ENCODE measurements around the gene CBARP. TPM values are rescaled to one million over a fixed set of nuclear protein-coding genes. Genes with fewer than 3 reads are reported as not detected.
"Not testable (repeated sequence)": the region's sequence is repeated elsewhere in the genome, so short reads cannot be mapped to it uniquely, and the experiment has no call there.

The CBARP gene
- total and polyA plus RNA-seq, 9 donors = 0.84 to 2.9 (median 1.8) TPM

DNA sequence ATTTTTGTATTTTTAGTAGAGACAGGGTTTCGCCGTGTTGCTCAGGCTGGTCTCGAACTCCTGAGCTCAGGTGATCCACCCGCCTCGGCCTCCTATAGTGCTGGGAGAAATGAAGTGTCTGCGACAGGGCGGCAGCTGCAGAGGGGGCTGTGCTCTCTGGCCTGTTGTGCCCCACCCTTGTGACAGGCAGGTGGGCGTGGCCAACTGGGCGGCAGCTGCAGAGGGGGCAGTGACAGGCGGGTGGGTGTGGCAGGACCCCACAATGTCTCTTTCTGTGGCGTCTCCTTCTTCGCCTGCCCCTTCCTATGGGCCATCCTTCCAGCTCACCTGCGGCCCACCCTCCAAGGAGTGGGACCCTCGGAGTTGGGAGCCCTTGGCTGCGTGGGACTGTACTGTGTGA, 20.4 kb downstream of the CBARP start:
- Histone ChIP-seq H3K27ac (ENCODE audit: low read length) (peak overlapping the region; percentile 87), H3K4me1 (ENCODE audit: control insufficient read depth, insufficient read depth, low read length) (peaks cover 86% of the 10 kb centered on the region), H3K9me3 (replicated peaks; ENCODE audit: control insufficient read depth, low read depth, low read length) (no peaks in the 10 kb centered on the region), H3K27me3 (ENCODE audit: control insufficient read depth, insufficient read depth, low read length) (no peaks in the 10 kb centered on the region), H3K36me3 (ENCODE audit: control insufficient read depth, insufficient read depth, low read length) (peaks cover 40% of the 10 kb centered on the region), H3K4me3 (ENCODE audit: low read length) (no peak overlapping the region)
- peak; percentile 80 for DNase-seq
- WGBS (ENCODE audit: insufficient coverage) = 68% methylated on average over 12 of the region's 15 CpGs

- Histone ChIP-seq H3K4me3 (ENCODE audit: low read length) (no peak overlapping the region), H3K27me3 (ENCODE audit: control insufficient read depth, insufficient read depth, low read length) (no peaks in the 10 kb centered on the region), H3K4me1 (ENCODE audit: control insufficient read depth, insufficient read depth, low read length) (peaks cover 86% of the 10 kb centered on the region), H3K36me3 (ENCODE audit: control insufficient read depth, insufficient read depth, low read length) (peaks cover 34% of the 10 kb centered on the region), H3K27ac (ENCODE audit: low read length) (peak overlapping the region; percentile 87), H3K9me3 (replicated peaks; ENCODE audit: control insufficient read depth, low read depth, low read length) (no peaks in the 10 kb centered on the region)
- 78% methylated on average over 9 of the region's 12 CpGs for WGBS (ENCODE audit: insufficient coverage)
- DNase-seq = no peak
Measured at GRCh38 chr19:1216756-1217155, 21.0 kb downstream of the CBARP start.

DNA sequence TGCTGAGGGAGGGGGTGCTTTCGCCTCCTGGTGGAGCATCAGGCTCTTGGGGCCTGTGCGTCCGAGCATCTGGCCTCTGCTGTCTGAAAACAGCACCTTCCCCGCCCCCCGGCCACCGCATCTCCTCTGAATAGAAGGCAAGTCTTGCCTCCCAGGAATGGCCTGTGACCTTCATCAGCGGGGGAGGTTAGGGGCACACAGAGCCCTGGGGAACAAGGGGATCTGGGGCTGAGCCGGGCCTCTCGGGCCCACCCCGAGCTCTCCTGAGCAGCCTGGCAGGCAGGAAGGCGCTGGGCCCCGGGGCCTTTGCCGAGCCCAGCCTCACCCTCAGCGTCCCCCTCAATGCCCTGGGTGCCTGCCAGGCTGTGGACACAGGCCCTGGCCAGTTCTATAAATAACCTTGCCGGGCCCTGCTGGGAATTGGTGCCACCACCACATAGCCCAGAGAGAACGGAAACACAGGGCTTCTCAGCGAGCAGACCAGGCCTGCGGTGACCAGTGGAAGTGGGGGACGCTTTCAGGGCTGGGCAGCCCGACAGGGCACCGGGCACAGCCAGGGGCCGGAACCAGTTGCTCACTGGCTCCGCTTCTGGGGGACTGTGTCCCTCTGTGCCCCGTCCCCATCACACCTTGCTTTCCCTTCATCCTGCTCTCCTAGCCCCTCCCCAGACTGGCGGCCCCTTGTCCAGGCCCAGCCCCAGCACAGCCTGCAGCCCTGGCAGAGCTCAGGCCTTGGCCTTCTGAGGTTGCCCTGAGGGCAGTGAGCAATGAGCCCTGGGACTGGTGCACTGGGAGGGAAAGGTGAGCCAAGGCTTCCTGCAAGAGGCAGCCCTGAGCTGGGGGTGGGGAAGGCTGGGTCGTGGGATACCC, 22.7 kb downstream of the CBARP start:
- Histone ChIP-seq H3K9me3 (replicated peaks; ENCODE audit: control insufficient read depth, low read depth, low read length) (no peaks in the 10 kb centered on the region), H3K36me3 (ENCODE audit: control insufficient read depth, insufficient read depth, low read length) (peaks cover 25% of the 10 kb centered on the region), H3K27me3 (ENCODE audit: control insufficient read depth, insufficient read depth, low read length) (no peaks in the 10 kb centered on the region), H3K4me1 (ENCODE audit: control insufficient read depth, insufficient read depth, low read length) (peaks cover 83% of the 10 kb centered on the region), H3K27ac (ENCODE audit: low read length) (peak overlapping the region; percentile 87), H3K4me3 (ENCODE audit: low read length) (no peak overlapping the region)
- WGBS (ENCODE audit: insufficient coverage) = 78% methylated on average over 15 of the region's 26 CpGs
- DNase-seq = no peak

DNA sequence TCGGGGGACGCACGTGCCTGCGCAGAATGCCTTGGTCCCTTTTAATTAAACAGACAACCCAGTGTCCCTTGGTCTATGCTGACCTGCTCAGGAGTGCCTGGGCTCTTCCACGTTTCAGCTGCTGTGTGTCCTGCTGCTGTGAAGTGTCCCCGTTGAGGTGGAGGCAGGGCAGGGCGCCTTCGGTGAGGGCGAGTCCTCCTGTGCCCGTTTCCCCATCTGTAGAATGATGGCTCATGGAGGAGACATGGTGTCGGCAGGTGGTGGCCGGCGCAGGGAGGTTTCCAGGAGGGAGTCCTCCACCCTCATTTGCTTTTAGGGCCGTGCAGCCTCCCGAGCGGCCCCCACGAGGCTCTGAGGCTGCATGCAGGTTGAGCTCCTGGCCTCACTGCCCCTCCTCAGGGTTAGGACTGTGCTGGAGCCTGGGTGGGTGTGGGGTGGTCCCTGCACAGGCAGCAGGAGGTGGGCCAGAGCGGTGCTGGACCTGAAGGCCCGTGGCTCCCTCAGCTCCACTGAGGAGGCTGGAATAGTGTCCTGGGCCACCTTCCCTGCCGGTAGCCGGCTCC, 23.4 kb downstream of the CBARP start:
- Histone ChIP-seq H3K4me1 (ENCODE audit: control insufficient read depth, insufficient read depth, low read length) (peaks cover 88% of the 10 kb centered on the region), H3K36me3 (ENCODE audit: control insufficient read depth, insufficient read depth, low read length) (peaks cover 27% of the 10 kb centered on the region), H3K27me3 (ENCODE audit: control insufficient read depth, insufficient read depth, low read length) (no peaks in the 10 kb centered on the region), H3K27ac (ENCODE audit: low read length) (peak overlapping the region; percentile 87), H3K4me3 (ENCODE audit: low read length) (no peak overlapping the region), H3K9me3 (replicated peaks; ENCODE audit: control insufficient read depth, low read depth, low read length) (no peaks in the 10 kb centered on the region)
- no peak for DNase-seq
- WGBS (ENCODE audit: insufficient coverage) = 69% methylated on average over 12 of the region's 21 CpGs

GRCh38 chr19:1213391-1214286, 24.2 kb downstream of the CBARP start:
- H3K27me3 ChIP-seq (ENCODE audit: control insufficient read depth, insufficient read depth, low read length) = no peaks in the 10 kb centered on the region
- peak; percentile 88 for DNase-seq
- H3K36me3 ChIP-seq (ENCODE audit: control insufficient read depth, insufficient read depth, low read length) = peaks cover 22% of the 10 kb centered on the region
- peak overlapping the region; percentile 87 for H3K27ac ChIP-seq (ENCODE audit: low read length)
- no peak overlapping the region for H3K4me3 ChIP-seq (ENCODE audit: low read length)
- 51% methylated on average over 36 of the region's 39 CpGs for WGBS (ENCODE audit: insufficient coverage)
- H3K4me1 ChIP-seq (ENCODE audit: control insufficient read depth, insufficient read depth, low read length) = peaks cover 88% of the 10 kb centered on the region
- no peaks in the 10 kb centered on the region for H3K9me3 ChIP-seq (replicated peaks; ENCODE audit: control insufficient read depth, low read depth, low read length)

DNA sequence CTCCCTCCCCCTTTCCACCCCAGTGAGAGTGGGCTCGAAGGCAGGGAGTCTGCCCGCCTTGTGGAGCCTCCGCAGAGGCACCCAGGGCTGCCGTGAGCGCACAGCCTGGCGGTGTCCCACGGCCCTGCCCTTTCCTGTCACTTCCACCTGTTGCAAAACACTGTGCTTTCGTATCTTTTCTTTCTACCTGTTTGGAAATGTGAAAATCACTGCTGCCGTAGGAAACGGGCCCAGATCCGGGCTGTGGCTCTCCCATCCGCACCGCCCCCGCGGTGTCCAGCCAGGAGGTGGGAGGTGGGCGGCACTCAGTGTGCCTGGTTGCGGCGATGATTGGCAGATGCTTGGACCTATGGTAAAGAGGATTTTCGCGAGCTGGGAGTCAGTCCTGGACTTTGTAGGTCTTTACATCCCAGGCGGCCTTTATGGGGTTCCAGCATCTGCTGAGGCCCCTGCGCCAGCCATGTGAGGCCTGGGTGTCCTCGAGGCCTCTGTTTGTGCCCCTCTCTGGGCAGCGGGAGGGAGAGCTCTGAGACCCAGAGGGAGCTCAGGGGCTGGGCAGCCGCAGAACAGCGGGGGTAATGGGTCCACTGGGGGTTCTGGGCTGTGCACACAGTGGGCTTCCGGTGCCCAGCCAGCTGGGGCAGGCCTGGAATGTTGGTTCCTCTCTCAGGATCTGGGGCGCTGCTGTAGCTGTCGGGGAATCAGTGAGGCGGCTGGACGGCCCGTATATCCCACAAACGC, 26.1 kb downstream of the CBARP start:
- 59% methylated on average over 22 of the region's 33 CpGs for WGBS (ENCODE audit: insufficient coverage)
- H3K27me3 ChIP-seq (ENCODE audit: control insufficient read depth, insufficient read depth, low read length) = no peaks in the 10 kb centered on the region
- DNase-seq = peak; percentile 80
- H3K4me3 ChIP-seq (ENCODE audit: low read length) = no peak overlapping the region
- H3K36me3 ChIP-seq (ENCODE audit: control insufficient read depth, insufficient read depth, low read length) = peaks cover 20% of the 10 kb centered on the region
- H3K27ac ChIP-seq (ENCODE audit: low read length) = no peak overlapping the region
- H3K9me3 ChIP-seq (replicated peaks; ENCODE audit: control insufficient read depth, low read depth, low read length) = no peaks in the 10 kb centered on the region
- peaks cover 85% of the 10 kb centered on the region for H3K4me1 ChIP-seq (ENCODE audit: control insufficient read depth, insufficient read depth, low read length)

- 89% methylated on average over 1 of the region's 13 CpGs for WGBS (ENCODE audit: insufficient coverage)
Measured at GRCh38 chr19:1210227-1210538, 27.6 kb downstream of the CBARP start.

DNA sequence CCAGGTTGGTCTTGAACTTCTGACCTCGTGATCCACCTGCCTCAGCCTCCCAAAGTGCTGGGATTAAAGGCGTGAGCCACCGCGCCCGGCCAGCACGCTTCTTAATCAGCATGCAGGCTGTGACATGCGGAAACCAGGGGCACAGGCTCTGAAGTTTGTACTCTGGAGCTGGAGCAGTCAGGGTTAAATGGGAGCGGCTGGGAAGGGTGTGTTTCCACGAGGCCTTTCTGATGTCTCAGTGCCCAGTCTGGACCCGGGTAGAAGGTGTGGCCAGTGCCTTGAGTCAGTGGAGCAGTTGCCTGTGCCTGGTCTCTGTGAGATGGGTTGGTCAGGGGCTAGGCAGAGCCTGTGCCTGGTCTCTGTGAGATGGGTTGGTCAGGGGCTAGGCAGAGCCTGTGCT, 29.0 kb downstream of the CBARP start:
- not testable (repeated sequence) for H3K27ac ChIP-seq (ENCODE audit: low read length); H3K9me3 ChIP-seq (replicated peaks; ENCODE audit: control insufficient read depth, low read depth, low read length); DNase-seq; H3K4me3 ChIP-seq (ENCODE audit: low read length); H3K27me3 ChIP-seq (ENCODE audit: control insufficient read depth, insufficient read depth, low read length)
- 78% methylated on average over 9 of the region's 10 CpGs for WGBS (ENCODE audit: insufficient coverage)
- H3K36me3 ChIP-seq (ENCODE audit: control insufficient read depth, insufficient read depth, low read length) = peaks cover 20% of the 10 kb centered on the region
- H3K4me1 ChIP-seq (ENCODE audit: control insufficient read depth, insufficient read depth, low read length) = peaks cover 65% of the 10 kb centered on the region

More at GRCh38 chr19:1210227-1210538, 27.6 kb downstream of the CBARP start:
- no peak for DNase-seq
- Histone ChIP-seq H3K27ac (ENCODE audit: low read length) (no peak overlapping the region), H3K4me1 (ENCODE audit: control insufficient read depth, insufficient read depth, low read length) (peaks cover 75% of the 10 kb centered on the region), H3K9me3 (replicated peaks; ENCODE audit: control insufficient read depth, low read depth, low read length) (no peaks in the 10 kb centered on the region), H3K4me3 (ENCODE audit: low read length) (no peak overlapping the region), H3K36me3 (ENCODE audit: control insufficient read depth, insufficient read depth, low read length) (peaks cover 20% of the 10 kb centered on the region), H3K27me3 (ENCODE audit: control insufficient read depth, insufficient read depth, low read length) (no peaks in the 10 kb centered on the region)

DNA sequence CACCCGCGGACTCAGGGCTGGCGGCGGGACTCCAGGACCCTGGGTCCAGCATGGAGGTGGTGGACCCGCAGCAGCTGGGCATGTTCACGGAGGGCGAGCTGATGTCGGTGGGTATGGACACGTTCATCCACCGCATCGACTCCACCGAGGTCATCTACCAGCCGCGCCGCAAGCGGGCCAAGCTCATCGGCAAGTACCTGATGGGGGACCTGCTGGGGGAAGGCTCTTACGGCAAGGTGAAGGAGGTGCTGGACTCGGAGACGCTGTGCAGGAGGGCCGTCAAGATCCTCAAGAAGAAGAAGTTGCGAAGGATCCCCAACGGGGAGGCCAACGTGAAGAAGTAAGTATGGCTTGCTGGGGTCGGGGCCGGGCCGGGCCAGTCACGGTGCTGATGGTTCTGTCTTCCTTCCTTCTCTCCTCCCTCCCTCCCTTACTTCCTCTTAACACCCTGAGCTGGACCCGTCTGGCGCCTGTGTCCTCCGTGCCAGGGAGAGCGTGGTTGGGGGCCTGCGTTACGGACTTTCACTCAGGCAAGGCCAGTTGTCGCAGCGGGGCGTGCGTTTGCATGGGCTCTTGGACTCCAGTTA, 30.8 kb downstream of the CBARP start:
- peak overlapping the region; percentile 76 for H3K27ac ChIP-seq (ENCODE audit: low read length)
- H3K4me1 ChIP-seq (ENCODE audit: control insufficient read depth, insufficient read depth, low read length) = peaks cover 52% of the 10 kb centered on the region
- 3% methylated on average over 34 of the region's 38 CpGs for WGBS (ENCODE audit: insufficient coverage)
- no peaks in the 10 kb centered on the region for H3K27me3 ChIP-seq (ENCODE audit: control insufficient read depth, insufficient read depth, low read length)
- H3K4me3 ChIP-seq (ENCODE audit: low read length) = peak overlapping the region; percentile 73
- no peak for DNase-seq
- H3K36me3 ChIP-seq (ENCODE audit: control insufficient read depth, insufficient read depth, low read length) = peaks cover 14% of the 10 kb centered on the region
- H3K9me3 ChIP-seq (replicated peaks; ENCODE audit: control insufficient read depth, low read depth, low read length) = no peaks in the 10 kb centered on the region
